HG03439 (cell line): Measurements from ENCODE around the gene MMP10.
A peak's percentile ranks its signal among the peaks of the same experiment; 100 is the strongest.

ENCODE experiments used
- ATAC-seq: cut with Tn5 transposase; IDR thresholded peaks from one replicate; pipeline ENCODE4 v1.9.1; 2021; ENCODE audit warnings: mild to moderate bottlenecking, moderate library complexity; ENCODE audit not compliant: unreplicated experiment

MMP10 gene

DNA sequence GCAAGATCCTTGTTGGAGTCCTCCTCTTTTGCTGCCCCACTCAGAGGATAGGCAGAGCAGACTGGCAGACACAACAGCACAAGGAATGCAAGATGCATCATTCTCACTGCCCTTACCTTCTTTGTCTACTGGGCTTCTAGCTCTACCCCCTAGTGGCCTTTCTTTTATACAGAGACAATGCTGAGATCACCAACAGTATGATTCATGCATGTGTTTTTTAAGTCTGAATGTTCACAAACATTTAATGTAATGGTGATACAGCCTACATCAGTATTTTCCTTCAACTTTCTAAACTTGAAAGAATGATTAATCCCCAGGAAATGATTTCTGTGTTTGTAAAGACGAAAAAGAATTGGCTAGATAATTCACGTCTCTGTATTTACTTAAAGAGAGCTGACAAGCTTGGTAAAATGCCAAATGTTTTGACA lies at the start of gene MMP10:
MMP10 (minus strand) TSS at position 138 of the 428 bp plus-strand sequence; CDS start at position 101, 37 bp downstream.
- ATAC-seq, result no peak

DNA sequence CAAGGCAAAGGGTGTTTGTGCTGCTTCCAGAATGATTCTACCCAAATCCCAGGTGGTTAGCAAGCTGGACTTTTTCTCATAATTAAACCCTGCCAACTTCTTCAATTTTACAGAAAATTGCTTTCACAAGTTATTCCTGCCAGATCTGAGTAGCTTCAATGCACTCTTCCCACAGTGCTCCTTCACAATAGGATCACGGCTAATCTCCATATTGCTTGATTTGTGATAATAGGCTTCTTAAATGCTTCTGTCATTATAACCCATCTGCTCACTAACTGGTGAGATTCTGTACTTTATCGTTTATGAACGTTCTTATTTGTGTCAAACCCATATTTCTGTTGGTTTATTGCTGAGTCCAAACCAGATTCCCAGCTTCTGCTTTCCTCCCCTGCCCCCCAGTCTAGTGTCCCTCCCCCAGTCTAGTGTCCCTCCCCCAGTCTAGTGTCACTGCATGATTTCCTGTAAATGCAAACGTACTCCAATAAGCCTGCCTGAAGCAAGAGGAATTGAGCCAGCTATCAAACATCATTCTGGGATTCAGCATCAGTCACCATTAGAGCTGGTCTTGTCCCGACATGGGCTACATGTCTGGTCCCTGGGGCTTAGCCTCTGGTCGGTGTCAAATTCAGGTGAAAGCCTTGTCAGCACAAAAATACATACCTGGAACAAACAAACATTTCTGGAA lies 49.0 kb upstream of the MMP10 start:
- ATAC-seq, result no peak

DNA sequence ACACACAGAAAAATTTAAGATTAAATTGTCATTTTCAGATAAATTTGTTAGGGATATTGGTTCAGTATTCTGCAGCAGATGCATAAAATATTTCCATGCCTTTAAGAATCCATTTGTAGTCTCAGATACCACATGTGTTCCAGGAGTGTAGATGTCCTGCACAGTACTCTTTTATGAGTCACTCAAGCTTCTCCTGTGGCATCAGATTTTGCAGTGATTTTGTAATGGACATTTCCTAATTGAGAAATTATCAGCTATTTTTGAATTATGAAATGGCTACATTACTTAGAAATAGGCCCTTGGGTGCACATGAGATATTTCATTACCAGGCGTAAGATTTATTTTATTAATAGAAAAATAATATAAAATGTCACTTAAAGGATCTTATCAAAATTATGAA lies 44.1 kb upstream of the MMP10 start:
- no peak for ATAC-seq

DNA sequence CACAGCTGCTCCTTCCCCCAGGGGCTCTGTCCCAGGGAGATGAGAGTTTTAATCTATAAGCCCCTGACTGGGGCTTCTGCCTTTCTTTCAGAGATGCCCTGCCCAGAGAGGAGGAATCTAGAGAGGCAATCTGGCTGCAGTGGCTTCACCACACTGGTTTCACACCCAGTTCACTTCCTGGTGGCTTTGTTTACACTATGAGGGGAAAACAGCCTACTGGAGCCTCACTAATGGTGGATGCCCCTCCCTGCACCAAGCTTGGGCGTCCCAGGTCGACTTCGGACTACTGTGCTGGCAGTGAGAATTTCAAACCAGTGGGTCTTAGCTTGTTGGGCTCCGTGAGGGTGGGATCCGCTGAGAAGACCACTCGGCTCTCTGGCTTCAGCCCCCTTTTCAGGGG lies 39.1 kb upstream of the MMP10 start:
- no peak for ATAC-seq

DNA sequence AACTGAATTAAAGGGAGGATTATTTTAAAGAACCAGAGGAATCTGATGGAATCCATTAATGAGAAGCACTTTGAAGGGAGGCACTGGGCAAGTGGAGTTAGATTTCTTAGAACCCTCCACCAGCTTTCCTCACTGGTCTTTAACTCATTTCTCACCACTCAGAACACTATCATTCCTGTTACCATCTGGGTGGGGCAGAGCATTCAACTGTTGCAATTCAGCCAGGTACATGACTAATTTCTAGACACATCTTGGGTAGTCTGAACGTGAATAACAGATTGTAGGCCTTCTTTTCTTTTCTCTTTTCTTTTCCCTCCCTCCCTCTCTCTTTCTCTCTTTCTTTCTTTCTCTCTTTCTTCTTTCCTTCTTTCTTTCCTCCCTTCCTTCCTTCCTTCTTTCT lies 33.1 kb upstream of the MMP10 start:
- no peak for ATAC-seq

DNA sequence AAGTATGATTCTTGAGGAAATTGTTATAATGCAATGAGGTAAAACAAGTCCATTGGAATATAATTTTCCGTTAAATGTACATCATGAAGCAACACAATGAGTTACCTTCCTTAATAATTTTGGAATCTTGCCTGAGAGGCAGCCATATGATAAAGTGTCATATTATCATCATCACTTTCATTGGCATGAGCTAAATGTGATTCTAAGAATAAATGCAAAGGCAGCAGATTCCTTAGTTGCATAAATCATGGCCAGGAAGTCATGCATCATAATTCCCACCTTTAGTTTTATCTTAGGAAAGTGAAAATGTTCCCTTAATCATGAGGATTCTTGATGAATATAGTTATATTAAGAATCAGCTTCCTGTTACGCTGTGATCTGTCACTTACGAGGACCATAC lies 31.8 kb upstream of the MMP10 start:
- ATAC-seq, result no peak

DNA sequence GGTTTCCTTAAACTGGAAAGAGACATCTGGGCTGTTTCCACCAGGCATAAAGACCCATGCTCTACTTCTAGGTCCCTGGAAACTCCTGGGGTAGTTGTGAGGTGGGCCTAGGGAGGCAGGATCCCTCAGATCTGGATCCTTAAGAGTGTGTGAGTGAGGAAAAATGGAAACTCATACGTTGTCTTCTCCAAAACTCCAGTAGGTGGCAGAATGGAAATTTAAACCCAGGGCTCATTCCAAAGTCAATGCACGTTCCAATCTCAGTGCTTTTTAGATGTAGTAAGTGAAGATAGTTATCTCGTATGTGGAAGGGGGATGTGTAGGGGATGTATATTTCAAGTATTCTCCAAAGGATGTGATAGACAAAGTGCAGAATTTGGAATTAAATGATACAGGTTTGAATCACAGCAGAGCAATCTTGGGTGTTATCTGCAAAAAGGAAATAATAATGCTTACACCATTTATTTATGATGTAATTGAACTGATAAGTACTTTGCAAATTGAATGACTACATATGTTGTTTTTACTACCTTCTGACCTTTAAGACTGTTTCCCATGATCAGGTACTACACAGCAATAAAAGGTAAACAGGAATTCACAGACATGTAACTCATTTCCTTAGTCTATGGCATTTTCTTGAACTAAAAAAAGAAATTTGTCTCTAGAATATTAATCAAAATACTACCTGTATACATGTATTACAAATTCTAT lies 30.7 kb upstream of the MMP10 start:
- ATAC-seq, result no peak

DNA sequence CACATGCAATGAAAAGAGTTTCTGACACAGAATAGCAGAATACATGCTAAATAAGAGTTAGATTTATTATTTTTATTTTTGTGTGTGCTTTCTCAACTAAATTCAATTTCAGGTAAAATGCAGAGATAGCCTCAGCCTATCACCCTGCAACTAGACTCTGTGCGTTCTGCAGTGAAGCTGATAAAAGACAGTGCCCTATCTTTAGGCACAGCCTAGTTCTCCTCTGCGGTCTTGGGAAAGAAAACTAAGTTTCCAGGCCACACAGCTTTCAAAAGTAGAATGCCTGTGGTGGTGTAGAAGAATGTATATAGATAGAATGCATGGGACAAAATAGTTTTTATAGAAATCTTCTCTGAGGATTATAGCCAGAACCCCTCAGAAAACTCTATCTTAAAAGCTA lies 29.5 kb upstream of the MMP10 start:
- no peak for ATAC-seq

DNA sequence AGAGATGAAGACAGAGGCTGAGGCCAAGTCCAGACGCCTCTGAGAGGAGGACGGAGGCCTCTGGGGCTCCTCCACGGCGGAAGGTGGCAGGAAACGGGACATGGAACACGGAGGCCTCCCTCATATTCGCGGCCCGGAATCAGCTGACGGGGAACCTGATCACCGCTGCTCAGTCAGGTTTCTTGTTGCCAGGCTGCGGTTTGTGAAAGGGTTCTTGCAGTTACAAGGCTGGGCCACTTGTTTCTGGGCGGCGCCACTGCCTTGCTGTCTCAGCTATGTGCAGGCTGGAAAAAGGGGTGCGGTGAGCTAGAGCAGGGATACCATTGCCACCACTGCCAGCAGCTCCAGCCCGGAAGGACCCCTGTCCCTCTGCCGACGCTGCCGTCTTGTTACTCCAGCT lies 27.5 kb upstream of the MMP10 start:
- ATAC-seq, result no peak

DNA sequence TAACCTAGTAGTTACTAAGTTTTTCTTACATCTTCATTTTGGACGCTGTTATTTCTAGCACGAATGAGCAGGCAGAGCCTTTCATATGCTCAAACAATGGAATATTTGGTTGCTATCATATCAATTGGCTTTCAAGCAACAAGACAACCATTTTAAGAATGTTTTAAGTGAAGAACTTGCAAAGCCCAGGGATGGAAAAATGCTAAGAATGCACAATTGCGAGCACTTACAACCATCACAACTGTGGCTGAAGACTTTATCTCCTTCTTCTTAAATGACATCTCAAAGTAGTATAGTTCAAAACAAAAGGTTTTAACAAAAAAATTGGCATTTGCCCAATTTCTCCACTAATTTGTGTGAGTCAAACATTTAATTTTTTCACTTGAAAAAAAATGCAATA lies 25.9 kb upstream of the MMP10 start:
- ATAC-seq, result no peak

DNA sequence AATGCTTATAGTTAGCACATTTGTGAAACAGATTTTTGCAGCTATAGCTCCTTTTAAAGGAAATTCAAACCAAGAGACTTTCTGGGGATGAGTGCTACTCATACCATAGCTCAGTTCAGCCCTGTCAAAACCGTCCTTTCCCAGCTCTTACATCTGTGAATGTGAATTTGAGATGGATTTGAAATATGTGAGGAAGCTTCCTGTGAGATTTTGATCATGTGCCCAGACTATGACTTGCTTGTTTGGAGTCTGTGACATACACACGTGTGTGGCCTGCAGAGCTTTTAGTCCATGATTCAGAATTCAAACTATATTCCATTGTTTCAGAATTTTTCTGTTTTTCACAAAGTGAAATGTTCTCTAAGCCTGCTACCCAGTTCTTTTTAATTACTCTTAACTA lies 21.9 kb upstream of the MMP10 start:
- ATAC-seq, result no peak

DNA sequence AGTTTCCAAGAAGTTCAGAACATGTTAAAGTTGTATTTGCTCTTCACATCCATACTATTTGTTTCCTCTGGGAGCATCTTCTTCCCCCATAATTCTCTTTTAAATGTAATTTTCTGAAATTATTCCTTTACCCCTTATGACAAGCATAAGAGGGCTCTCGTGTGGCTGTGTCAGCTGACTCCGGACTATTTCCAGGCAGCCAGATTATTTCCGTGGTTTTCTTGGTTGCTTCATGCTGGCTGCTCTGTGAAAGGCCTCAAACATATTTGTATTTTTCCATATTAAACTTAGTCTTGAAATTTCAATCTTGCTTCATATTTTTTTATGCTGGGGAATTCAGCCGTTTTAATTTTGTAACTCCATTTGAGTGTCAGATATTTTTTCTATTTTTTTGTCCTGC lies 20.3 kb upstream of the MMP10 start:
- no peak for ATAC-seq

DNA sequence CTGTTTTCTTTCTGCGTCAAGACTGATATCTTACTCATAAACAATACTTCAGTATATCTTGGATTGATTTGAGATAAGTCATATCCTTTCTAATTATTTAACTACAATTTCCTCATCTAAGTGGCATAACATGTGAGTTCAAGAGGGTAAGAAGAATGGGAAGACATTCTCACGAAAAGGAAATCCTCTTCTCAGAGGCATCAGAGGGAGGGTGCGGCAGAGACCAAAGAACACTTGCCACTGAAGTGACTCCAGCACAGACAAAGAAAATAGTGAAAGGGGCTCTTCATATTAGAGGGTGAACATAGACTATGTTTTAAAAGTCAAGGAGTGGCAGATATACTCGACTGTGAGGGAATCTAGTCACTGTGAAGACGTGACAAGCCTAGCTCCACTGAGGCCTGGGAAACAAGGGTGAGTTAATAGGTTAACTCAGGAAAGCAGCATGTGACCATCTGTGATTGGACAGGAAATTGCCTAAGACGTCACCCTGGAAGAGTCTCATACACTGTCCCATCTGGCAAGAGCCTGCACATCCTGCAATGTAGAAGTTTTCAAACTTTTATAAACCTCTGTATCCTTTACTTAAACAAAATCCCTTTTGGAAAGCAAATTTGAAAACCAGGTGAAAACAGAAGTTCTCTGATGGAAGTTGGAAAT lies 19.4 kb upstream of the MMP10 start:
- ATAC-seq, result no peak

DNA sequence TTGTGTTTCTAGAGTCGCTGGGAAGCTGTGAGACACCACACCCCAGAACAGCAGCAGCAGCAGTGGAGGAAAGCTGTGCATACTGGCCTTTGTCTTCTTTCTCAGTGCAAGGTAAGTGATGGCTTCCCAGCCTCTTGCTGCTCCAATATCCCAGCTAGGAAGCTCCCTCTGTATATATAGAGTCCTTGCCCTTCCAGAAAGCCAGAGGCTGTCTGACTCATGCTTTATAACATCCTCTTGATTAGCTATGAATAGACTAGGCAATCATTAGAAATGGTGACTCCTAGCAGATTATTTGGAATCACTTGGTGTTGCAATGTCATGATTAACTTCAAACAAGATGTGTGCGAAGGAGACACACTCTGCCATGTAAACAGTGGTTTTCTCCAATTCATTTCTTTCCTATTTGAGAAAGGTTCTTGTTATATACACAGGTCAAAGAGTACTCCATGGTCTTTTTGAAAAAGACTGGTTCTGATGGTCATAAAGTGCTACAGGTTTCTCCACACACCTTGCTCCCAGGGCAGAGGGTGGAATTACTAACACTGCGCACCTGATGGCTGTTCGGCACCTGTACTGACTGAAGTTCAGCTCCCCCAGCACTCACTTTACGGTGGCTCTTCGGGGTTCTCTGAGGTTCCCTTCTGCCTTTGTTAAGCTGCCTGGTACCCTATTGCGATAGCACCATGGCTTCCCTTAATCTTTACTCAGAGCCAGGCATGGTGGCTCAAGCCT lies 17.8 kb upstream of the MMP10 start, which contains the start of gene MMP1:
MMP1 (minus strand) TSS at position 149 of the 735 bp plus-strand sequence; CDS start at position 81, 68 bp downstream.
- no peak for ATAC-seq

DNA sequence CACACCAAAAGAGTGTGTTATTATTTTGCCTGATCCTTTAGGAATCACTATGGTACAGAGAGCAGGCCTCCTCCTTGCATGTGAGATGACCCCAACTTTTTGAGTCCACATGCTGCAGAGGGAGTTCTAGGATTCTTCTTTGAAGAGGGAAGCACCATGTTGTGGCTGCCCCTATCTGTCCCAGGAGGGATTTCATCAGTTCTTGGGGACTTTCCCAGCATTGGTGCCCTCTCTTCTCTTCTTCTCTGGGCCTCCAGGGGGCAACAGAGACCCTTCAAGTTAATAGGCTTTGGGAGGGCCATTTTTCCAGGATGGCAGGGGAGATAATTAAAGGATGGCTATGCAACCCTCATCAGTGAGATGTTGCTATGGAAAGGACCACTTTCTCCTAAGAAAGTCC lies 14.0 kb upstream of the MMP10 start:
- peak; percentile 84 for ATAC-seq

DNA sequence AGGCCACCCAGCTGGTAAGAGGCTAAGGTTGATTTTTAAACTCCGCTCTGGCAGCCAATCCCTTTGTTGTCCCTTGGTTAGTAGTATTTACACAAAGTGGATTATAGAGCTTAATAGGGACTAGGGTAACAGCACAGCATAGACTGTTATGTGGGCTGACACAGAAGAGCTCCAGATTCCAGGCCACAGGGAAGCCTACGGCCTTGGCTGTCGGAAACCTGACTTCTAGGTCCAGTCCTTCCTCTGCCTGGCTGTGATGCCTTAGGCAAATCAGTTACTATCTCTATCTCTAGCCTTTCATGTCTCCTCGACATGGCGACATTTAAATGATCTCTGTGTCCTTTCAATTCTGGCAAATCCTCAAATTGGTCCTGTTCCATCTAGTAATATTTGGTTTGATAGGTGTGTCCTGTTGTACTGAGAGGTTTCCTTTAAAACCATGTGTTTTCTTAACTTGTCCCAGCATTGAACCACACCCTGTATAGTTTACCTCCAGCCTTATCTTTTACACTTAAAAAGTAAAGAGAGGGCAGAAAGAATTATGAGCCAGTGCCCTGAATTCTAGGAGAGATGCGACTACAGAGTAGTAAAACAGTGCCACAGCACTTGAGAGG lies 13.4 kb upstream of the MMP10 start:
- ATAC-seq, result no peak

DNA sequence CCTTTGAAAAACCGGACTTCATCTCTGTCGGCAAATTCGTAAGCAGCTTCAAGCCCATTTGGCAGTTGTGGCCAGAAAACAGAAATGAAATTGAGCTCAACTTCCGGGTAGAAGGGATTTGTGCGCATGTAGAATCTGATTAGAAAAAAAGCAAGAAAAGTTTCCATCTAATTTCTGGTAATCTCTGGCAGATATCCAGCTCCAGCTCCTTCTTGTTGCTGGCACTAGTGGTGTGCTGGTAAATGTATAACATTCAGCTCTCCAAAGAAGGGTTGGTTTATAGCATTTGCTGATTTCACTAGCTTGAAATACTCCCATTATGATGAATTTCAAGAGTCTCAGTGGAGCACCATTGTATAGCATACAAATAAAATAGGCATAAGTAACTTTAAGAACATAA lies 12.2 kb upstream of the MMP10 start:
- ATAC-seq, result no peak

DNA sequence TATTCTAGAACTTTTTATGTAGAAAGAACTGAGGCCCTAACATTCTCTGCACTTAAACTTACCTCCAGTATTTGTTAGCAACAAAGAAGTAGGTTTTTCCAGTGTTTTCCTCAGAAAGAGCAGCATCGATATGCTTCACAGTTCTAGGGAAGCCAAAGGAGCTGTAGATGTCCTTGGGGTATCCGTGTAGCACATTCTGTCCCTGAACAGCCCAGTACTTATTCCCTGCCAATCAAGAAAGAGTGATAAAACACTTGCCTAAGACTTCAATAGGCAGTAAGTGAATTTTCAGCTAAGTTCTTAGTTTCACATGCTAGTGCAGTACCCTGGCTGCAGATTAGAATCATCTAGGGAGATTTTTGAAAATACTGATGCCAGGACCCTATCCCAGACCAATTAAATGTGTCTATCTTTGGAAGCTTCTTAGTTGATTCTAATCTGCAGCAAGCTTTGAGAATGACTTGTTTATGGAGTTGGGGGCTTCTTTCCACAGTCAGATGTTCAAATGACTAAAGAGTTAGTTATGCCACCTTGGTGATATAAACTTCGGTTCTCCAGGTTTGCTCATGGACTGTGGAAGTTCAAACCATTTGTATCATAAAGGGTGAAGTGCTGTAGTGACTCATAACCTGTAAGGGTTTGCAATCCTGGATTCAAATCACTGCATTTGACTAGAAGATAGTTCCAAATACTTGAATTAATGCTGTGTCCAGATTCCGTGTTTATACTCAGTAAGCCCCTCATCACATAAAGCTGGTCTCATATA lies 11.0 kb upstream of the MMP10 start:
- ATAC-seq, result no peak

DNA sequence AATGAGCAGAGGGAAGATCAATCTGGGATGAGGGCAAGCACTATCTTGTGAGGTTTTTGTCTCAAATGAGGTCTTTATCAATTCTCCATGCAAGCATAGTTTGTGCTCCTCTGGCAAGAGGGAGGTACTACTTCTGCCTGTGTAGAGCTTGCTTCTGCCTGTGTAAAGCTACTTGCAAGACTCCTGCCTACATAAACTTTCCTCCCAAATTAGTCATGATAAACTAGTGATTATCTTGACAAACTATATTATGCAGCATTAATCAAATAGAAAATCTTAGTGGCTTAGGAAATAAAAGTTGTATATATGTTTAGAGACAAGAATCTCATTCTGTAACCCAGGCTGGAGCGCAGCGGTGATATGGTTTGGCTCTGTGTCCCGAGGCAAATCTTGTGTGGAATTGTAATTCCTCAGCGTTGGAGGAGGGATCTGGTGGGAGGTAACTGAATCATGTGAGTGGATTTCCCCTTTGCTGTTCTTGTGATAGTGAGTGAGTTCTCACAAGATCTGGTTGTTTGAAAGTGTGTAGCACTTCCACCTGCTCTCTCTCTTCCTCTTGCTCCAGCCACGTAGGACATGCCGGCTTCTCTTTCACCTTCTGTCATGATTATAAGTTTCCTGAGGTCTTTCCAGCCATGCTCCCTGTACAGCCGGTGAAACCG lies 8.0 kb upstream of the MMP10 start:
- no peak for ATAC-seq

DNA sequence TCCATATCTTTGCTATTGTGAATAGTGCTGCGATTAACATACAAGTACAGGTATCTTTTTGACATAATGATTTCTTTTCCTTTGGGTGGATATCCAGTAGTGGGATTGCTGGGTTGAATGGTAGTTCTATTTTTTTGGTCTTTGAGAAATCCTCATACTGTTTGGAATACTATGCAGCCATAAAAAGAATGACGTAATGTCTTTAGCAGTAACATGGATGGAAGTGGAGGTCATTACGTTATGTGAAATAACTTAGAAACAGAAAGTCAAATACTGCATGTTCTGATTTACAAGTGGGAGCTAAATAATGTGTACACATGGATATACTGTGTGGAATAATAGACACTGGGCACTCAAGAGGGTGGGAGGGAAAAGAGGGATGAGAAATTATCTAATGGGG lies 4.0 kb upstream of the MMP10 start:
- ATAC-seq, result no peak
